Stimulated activated CD4-positive, alpha-beta T cell treated with anti-CD3 and anti-CD28 coated beads, Interleukin-1b, Interleukin-23, amount 100 ng/mL, for 1 hour (primary cell): ENCODE results near the gene KIR3DL2.
"Not testable (repeated sequence)": the region's sequence is repeated elsewhere in the genome, so short reads cannot be mapped to it uniquely, and the experiment has no call there.

Source experiments
- DNase-seq, 2 donors: peaks; one replicate each; pipeline ENCODE4 v3.0.0-alpha.2; 2020; ENCODE audit warnings: low read depth in 2 of 2

KIR3DL2 gene

DNA sequence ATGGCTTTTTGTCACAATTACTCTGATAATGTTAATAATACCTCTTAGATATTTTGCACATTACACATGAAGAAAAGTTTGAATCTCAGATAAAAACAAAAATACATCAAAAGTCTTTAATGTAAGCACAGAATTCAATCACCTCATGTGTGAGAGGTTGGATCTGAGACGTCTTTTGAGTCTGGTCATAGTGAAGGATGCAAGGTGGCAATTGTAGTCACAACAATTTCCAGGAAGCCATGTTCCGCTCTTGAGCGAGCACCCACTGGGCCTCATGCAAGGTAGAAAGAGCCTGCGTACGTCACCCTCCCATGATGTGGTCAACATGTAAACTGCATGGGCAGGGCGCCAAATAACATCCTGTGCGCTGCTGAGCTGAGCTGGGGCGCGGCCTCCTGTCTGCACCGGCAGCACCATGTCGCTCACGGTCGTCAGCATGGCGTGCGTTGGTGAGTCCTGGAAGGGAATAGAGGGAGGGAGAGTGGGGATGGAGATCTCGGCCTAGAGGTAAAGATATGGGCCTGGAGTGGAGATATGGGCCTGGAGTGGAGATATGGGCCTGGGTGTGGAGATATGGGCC, at the start of gene KIR3DL2:
Gene KIR3DL2 (plus strand): TSS at position 383 of the 580 bp plus-strand sequence. CDS start 33 bp downstream, at position 416.
- DNase-seq: not testable (repeated sequence)

GRCh38 chr19:54803410-54803809, 46.8 kb upstream of the KIR3DL2 start, which contains the start of gene KIR2DL4:
KIR2DL4 (plus strand) TSS chr19:54803610; CDS start chr19:54803652, 42 bp downstream.
- DNase-seq: no peak

GRCh38 chr19:54804101-54804500, 46.1 kb upstream of the KIR3DL2 start:
- DNase-seq: no peak

DNA sequence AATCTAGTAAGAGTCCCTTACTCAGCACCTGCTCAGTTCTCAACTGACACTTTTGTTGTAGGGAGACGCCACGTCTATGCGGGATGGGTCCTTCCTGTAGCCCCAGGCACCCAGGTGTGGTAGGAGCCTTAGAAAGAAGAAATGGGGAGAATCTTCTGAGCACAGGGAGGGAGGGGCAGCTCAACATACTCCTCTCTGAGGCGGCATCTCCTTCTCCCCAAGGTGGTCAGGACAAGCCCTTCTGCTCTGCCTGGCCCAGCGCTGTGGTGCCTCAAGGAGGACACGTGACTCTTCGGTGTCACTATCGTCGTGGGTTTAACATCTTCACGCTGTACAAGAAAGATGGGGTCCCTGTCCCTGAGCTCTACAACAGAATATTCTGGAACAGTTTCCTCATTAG, 45.7 kb upstream of the KIR3DL2 start:
- DNase-seq: no peak

GRCh38 chr19:54805665-54806515, 44.4 kb upstream of the KIR3DL2 start:
- DNase-seq: no peak

- no peak for DNase-seq
Observed at GRCh38 chr19:54806516-54806838, 43.8 kb upstream of the KIR3DL2 start.

GRCh38 chr19:54814571-54814970, 35.7 kb upstream of the KIR3DL2 start:
- not testable (repeated sequence) for DNase-seq

GRCh38 chr19:54816251-54816650, 34.0 kb upstream of the KIR3DL2 start, which contains the start of gene KIR3DL1:
KIR3DL1 (plus strand) TSS chr19:54816468.
- DNase-seq: not testable (repeated sequence)

DNA sequence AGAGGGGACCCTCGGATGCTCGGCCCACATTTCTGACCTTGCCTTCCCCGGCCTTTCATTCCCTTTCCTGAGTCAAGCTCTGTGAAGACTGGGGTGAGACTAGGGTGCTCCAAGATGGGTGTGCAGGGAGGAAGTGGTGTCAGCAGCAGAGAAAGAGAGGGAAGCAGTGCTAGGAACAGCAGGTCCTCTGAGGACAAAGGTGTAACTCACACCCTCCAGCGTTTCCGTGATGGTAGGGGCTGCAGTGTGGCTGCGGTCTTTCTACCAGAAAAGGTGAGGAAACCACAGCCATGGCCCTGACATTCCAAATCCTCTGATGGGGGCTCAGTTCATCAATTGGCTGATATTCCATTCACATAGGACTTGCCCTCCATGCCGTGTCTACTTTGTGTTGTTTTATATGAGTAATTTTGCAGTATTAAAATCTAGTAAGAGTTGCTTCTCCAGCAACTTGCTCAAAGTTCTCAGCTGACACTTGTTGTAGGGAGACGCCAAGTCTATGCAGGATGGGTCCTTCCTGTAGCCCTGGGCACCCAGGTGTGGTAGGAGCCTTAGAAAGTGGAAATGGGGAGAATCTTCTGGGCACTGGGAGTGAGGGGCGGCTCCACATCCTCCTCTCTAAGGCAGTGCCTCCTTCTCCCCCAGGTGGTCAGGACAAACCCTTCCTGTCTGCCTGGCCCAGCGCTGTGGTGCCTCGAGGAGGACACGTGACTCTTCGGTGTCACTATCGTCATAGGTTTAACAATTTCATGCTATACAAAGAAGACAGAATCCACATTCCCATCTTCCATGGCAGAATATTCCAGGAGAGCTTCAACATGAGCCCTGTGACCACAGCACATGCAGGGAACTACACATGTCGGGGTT, 32.3 kb upstream of the KIR3DL2 start:
- no peak for DNase-seq

DNA sequence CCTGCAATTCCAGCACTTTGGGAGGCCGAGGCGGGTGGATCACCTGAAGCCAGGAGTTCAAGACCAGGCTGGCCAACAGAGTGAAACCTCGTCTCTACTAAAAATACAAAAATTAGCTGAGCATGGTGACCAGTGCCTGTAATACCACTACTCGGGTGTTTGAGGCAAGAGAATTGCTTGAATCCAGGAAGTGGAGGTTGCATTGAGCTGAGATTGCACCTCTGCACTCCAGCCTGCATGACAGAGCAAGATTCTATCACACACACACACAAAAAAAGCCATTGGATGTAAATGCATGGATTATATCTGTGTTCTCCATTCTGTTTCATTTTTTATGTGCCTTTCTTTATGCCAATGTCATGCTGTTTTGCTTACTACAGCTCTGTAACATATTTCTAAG, 25.8 kb upstream of the KIR3DL2 start:
- not testable (repeated sequence) for DNase-seq

DNA sequence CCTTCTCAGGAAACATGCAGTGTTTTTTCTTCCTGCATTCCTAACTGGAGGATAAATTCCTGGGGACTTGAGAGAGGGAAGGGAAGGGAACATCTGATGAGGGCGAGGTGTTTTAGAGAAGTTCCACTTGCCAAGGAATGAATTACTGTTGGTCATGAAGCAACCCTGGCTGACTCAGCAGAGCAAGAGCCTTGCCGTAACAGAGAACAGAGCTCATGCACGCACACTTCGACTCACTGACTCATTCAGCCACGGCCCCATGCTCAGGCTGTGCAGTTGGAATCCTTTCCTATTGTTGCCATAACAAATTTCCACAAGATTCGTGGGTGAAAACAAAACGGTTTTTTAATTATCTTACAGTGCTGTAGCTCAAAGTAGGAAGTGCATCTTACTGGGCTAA, 24.9 kb upstream of the KIR3DL2 start:
- DNase-seq: not testable (repeated sequence)

DNA sequence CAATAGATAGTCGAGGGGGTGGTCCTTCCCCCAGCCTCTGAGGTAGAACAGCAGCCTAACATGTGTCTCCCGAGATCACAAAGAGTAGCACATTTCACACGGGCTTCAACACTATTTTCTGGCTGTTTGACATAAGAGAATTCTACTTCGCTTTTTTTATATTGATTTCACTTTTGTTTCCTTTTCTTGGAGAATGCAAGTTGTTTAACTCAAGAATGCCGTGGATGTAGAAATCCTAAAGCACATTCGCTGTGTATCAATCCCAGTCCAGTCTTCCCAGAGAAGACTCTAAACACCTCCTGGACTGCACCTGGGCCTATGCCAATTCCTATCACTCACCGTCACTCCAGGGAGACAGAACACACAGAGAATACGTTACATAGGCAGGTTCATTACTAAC, 22.2 kb upstream of the KIR3DL2 start:
- DNase-seq: not testable (repeated sequence)

DNA sequence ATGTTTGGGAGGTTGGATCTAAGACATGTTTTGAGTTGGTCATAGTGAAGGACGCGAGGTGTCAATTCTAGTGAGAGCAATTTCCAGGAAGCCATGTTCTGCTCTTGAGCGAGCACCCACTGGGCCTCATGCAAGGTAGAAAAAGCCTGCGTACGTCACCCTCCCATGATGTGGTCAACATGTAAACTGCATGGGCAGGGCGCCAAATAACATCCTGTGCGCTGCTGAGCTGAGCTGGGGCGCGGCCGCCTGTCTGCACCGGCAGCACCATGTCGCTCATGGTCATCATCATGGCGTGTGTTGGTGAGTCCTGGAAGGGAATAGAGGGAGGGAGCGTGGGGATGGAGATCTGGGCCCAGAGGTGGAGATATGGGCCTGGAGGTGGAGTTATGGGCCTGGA, 17.7 kb upstream of the KIR3DL2 start, which contains the start of gene KIR2DS4:
Gene KIR2DS4 (plus strand): TSS at position 181 of the 400 bp plus-strand sequence.
- DNase-seq: not testable (repeated sequence)

DNA sequence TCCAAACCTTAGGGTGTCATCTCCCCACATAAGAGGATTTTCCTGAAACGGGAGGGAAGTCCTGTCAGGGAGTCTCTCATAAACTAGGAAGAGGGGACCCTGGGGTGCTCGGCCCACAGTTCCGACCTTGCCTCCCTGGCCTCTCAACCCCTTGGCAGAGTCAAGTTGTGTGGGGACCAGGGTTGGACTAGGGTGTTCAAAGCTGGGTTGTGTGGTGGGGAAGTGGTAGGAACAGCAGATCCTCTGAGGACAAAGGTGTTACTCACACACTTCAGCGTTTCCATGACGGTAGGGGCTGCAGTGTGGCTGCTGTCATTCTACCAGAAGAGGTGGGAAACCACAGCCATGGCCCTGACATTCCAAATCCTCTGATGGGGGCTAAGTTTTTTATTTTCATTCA, 15.1 kb upstream of the KIR3DL2 start:
- not testable (repeated sequence) for DNase-seq

DNA sequence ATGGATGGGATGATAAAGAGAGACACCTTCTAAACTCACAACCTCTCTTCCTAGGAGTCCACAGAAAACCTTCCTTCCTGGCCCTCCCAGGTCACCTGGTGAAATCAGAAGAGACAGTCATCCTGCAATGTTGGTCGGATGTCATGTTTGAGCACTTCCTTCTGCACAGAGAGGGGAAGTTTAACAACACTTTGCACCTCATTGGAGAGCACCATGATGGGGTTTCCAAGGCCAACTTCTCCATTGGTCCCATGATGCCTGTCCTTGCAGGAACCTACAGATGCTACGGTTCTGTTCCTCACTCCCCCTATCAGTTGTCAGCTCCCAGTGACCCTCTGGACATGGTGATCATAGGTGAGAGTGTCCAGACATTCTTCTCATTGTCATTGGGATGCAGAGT, 12.7 kb upstream of the KIR3DL2 start:
- not testable (repeated sequence) for DNase-seq

- DNase-seq: not testable (repeated sequence)
Observed at GRCh38 chr19:54843171-54843570, 7.1 kb upstream of the KIR3DL2 start.

GRCh38 chr19:54850930-54851329, 687 bp downstream of the KIR3DL2 start:
- DNase-seq: no peak

GRCh38 chr19:54851353-54851752, 1.1 kb downstream of the KIR3DL2 start:
- DNase-seq: no peak

- DNase-seq: not testable (repeated sequence)
Observed at GRCh38 chr19:54855241-54855640, 5.0 kb downstream of the KIR3DL2 start.

DNA sequence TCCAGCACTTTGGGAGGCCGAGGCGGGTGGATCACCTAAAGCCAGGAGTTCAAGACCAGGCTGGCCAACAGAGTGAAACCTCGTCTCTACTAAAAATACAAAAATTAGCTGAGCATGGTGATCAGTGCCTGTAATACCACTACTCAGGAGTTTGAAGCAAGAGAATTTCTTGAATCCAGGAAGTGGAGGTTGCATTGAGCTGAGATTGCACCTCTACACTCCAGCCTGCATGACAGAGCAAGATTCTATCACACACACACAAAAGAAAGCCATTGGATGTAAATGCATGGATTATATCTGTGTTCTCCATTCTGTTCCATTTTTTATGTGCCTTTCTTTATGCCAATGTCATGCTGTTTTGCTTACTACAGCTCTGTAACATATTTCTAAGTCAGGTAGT, 8.2 kb downstream of the KIR3DL2 start:
- not testable (repeated sequence) for DNase-seq

GRCh38 chr19:54859421-54859820, 9.2 kb downstream of the KIR3DL2 start:
- not testable (repeated sequence) for DNase-seq

DNA sequence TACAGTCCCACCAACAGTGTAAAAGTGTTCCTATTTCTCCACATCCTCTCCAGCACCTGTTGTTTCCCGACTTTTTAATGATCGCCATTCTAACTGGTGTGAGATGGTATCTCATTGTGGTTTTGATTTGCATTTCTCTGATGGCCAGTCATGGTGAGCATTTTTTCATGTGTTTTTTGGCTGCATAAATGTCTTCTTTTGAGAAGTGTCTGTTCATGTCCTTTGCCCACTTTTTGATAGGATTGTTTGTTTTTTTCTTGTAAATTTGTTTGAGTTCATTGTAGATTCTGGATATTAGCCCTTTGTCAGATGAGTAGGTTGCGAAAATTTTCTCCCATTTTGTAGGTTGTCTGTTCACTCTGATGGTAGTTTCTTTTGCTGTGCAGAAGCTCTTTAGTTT, 13.2 kb downstream of the KIR3DL2 start:
- not testable (repeated sequence) for DNase-seq
